Tongue (tissue), 2 donors: ENCODE data around the gene PLCB1. TPM values are rescaled to one million over a fixed set of nuclear protein-coding genes. Genes with fewer than 3 reads are reported as not detected.
"Not testable (repeated sequence)": the region's sequence is repeated elsewhere in the genome, so short reads cannot be mapped to it uniquely, and the experiment has no call there.

Experiments used
- DNase-seq: peaks from one replicate; pipeline ENCODE4 v3.0.0-alpha.2; 2015
- total RNA-seq: library from RNA; depleted of rRNA; stranded (reverse); fragments of >200 nt; gene quantifications from one replicate; pipeline ENCODE4 v1.2.3, GENCODE V29; 2014

Gene PLCB1
- total RNA-seq, 1 donor from 2014 or later = 30.9 TPM

DNA sequence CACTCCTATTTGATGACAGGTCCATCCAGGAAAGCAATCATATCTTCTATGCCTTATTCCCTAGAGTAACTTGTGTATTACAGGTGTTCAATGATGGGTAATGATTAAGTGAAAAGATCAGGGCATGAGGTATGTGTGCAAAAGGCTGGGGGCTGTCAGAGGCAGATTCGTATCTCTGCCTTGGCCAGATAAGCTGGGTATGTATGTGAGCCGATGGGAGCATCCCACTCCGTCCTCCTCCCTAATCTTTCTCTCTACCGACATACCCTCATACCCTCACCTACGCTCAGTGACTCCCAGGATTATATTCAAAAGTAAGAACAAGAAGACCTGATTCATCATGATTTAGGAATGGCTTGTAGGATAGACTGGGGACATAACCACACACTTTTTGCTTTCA, 238.7 kb downstream of the PLCB1 start:
- DNase-seq = no peak

DNA sequence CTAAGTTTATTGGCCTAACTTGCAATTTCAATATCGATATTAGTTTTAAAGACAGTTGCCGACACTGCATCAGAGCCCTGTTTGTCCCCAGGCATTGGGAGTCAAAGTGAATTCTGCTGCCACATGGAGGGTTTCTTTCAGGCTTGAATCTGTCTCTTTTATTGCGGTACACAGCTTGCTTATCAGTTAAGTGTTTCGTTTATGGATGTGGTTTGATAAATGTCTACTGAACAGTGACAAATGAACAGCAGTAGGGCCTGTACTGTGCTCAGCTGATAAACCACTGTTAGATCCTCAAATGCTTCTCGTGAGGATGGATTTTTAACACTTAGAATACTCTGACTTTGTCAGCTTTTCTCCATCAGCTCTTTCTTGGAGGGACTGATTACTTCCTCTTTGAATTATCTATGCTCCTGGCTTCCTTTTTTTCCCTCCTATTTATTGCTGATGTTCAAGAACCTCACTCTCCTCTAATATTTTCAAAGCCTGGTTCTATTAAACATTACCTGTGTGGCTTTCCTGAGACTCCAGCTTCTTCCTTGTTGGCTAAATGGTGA, 240.8 kb downstream of the PLCB1 start:
- DNase-seq = no peak

DNA sequence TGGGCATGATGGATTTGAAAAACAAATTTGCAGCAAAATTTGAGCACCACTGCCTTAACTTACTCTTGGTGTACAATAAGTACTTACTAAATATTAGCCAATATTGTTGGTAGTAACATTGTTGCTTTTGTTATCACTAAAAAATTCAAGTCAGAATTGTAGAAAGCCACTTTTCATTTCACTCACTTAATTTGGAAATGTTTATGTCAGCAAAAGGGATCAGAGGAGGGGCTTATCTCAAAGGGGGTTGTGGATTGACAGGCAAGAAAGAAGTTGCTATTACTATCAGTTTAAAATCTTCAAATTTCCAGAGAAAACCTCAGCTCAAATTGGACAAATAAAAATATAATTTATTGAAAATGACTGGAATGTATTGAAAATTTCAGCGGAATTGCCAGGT, 241.5 kb downstream of the PLCB1 start:
- DNase-seq = no peak

DNA sequence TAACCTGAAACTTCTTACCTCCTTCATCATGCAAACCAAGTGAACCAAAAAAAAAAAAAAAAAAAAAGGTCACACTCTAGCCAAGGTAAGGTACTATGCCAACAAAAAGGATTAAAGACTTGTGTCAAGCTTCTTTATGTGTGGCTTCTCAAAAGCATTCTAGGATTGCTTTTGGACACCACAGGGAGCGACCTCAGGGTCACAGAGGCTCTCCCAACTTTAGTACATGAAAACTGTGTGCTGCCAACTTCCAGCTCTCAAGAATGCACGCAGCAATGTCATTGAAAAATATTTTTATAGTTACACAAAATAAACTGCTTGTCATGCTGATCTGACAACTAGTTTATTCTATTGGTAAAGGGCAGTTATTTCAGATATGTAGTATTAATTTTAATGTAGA, 243.8 kb downstream of the PLCB1 start:
- DNase-seq = no peak

DNA sequence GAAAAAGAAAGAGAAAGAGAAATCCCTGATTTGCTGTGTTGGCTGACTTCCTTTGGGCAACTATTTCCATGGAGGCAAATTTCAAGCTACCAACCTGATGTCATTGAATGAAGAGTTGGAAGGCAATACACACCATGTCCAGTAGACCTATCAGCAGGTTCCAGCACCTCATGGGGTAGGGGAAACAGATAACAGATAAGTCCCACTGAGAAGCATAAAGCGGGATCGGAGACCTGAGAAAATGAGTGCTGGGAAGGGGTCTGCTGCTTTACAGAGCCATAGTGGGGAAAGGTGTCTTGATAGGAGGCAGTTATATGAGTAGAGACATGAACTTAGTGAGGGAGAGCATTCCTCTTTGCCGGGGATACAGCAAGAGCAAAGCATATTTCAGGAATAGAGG, 244.9 kb downstream of the PLCB1 start:
- no peak for DNase-seq

DNA sequence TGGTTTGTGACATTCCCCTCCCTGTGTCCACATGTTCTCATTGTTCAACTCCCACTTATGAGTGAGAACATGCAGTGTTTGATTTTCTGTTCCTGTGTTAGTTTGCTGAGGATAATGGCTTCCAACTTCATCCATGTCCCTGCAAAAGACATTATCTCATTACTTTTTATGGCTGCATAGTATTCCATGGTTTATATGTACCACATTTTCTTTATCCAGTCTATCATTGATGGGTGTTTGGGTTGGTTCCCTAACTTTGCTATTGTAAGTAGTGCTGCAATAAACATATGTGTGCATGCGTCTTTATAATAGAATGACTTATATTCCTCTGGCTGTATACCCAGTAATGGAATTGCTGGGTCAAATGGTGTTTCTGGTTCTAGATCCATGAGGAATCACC, 247.1 kb downstream of the PLCB1 start:
- DNase-seq = not testable (repeated sequence)

DNA sequence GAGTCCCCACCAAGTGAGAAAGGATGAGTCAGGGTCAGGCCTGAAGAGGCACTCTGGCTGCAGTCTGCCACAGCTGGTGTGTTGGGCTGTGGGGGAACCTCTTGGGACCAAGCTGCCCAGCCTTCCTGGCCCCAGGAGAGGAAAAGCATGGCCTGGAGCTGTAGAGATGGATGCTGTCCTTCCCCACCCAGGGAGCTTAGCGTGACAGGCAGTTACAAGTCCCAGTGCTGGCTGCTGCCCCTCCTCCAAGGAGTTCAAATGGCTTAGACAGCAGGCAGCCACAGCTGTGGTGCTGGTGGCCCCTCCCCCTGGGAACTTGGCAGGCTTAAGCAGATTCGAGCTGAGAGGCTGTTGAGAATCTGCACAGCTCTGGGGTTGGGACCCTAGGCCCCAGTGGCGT, 253.2 kb downstream of the PLCB1 start:
- DNase-seq = peak; percentile 58

DNA sequence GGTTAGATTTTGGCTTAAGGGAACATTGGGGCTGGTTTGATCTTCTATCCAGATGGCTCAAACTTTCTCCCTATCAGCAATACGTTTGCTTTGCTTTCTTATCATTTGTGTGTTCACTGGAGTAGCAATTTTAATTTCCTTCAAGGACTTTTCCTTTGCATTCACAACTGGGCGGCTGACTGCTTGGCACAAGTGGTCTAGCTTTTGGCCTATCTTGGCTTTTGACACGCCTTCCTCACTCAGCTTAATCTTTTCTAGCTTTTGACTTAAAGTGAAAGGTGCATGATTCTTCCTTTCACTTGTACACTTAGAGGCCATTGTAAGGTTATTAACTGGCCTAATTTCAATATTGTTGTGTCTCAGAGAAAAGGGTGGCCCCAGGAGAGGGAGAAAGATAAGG, 254.9 kb downstream of the PLCB1 start:
- no peak for DNase-seq

DNA sequence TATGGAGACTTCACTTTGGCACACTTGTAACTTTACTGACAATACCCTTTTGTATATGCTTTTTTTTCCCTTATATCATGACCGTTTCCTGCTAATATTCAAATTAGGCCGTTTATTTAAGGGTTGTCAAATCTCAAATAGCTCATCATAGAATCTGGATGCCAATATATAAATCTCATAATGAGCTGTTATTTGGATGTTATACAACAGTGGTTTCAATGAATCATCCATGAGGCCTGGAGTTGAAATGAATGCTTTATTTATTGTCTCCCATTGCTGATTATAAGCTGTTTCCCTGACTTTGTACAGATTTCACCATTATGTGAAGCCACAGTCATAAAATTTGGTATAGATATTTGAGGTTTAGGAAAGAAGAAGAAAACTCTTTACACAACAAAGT, 256.1 kb downstream of the PLCB1 start:
- no peak for DNase-seq

DNA sequence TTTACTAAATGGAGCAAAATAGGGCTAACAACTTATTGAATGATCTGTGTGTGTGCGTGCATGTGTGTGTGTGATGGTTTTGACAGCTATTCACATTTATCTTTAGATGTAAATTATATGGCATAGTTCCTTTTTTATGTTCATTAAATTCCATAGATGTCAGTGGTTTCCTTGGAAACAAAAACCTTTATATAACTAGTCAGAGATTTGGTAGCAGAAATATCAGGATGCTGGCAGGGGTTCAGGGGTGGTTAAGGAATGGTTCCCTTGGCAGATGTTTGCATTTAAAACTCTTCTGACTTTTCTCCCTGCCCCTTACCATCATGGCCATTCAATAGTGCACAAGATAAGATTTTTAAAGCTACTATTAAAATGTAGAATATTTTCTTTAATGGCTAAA, 256.6 kb downstream of the PLCB1 start:
- no peak for DNase-seq

DNA sequence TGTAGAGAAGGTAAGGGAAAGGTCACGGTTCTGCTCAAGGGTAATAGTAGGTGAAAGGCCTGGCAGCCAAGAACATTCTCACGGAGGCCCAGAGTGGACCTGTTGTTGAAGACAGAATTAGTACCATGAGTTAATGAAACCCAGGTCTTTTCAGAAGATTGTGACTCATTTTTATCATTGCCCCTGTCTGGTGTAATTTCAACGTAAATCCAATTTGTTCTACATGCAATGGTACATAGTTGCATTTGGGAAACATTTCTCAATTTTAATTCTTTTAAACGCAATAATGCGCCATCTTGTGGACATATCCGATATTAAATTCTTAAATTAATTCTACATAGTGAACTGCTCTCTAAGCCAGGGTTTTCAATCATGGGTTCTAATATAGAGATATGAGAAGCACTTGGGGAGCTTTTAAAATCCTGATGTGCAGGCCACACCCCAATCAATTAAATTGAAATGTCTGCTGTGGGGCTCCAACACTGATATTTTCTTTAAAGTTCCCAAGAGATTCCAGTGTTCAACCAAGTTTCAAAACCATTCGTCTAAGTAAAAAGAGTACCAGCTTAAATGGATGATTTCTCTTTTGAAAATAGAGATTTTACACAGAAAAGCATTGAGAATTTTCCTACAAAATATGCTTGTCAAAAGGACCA, 257.4 kb downstream of the PLCB1 start:
- DNase-seq = peak; percentile 79

DNA sequence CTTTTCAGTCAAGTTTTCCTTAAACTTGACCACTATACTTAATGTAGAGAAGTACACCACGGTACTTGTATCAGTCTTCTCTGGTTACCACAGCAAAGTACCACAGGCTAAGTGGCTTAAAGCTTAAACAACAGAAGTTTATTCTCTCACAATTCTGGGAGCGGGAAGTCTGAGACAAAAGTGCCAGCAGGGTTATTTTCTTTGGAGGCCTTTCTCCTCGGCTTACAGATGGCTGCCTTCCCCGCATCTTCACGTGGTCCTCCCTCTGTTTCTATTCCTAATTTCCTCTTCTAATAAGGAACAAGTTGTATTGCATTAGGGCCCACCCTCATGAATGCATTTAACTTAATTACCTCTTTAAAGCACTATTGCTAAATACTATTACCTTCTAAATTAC, 258.0 kb downstream of the PLCB1 start:
- no peak for DNase-seq

DNA sequence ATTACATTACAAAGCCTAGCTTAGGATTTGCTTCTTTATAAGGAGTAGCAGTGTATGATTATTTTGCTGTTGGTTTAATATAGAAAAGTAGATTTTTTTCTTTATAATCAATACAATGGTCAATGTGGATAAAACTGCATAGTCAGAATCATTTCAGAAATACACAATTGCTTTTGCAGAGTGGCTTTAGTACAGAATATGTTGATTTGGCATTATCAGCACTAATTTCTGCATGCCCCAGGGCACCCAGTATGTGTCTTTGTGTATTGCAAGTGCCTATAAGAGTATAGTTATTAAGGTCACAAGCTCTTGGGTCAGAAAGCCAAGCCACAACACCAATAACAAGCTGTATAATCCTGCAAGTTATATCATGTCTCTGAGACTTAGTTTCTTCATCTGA, 258.4 kb downstream of the PLCB1 start:
- no peak for DNase-seq

DNA sequence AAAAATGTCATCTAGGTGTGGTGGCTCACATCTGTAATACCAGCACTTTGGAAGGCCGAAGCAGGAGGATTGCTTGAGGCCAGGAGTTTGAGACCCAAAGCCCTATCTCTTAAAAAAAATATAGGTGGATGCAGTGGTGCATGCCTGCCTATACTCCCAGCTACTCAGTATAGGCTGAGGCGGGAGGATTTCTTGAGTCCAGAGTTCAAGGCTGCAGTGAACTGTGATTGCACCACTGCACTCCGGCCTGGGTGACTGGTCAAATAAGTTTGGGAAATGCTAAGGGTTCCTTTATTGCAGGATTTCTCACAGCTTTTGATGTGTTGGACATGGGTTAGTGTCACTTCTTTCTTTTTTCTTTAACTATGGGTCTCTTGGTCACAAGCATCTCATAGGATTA, 261.3 kb downstream of the PLCB1 start:
- DNase-seq = no peak

DNA sequence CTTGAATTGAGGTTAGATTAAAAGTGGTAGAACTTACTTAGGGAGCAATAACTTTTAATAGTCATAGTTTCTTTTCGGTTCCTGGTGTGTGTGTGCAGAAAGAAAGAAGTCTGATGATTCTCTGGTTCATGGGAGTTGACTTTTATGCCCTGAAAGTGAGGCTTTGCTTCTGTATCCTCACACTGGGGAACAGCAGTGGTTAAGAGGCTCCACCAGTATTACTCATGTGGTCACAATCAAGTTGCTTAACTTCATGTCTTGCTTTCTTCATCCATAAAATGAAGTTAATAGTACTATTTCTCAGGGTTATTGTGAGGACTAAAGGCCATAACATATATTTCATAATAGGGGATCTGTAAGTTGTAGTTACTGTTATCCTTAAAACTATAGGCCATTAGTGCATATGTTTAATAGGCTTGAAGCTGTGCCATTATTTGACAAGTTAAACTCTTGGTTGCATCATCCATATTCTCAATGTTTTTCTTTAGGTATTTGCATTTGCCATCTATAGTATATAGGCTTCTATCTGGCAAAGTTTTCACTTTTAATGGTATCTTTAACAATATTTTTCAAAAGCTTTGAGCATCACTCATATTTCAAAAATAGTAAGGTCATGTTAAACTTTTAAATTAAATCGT, 262.4 kb downstream of the PLCB1 start:
- DNase-seq = no peak

DNA sequence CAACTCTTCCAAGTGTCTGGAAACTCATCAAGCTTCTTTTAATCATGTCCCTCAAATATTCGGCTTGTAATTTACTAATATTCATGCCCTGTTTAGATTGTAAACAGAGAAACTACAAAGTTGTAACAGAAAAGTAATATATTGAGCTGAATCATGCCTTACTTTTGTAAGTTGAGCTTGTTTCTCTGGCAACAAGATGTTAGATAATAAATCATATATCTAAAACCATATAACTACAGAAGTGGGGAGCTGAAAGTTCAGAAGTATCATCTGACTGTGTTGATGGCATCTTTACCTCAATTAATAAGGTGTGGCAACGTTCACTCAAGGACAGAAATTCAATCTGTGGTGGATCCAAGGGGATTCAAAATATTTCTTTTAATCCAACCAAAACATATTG, 263.9 kb downstream of the PLCB1 start:
- DNase-seq = no peak

DNA sequence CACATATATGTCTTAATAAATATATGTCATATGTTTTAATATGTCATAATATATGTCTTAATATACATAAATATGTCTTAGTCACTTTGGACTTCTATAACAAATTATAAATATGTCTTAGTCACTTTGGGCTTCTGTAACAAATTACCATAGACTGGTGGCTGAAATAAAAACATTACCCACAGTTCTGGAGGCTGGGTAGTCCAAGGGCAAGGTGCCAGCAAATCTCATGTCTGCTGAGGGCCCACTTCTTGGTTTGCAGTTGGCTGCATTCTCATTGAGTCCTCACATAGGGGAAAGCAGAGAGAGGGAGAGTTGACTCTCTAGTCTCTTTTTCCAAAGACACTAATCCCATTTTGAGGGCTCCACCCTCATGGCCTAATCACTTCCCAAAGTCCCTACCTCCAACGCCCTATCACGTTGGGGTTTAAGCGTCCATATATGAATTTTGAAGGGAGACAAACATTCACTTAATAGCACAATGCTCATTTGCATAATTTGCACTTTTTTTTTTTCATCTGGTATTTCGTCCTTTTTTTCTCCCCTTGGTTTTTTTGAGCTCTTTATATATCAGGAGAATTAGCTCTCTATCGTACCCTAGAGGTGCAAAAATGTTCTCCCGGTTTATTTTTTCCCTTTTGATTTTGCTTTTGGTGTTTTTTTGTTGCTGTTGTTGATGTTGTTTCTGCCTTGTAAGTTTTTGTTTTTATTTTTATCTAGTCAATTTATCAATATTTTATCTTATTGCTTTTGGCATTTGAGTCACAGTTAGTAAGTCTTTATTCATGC, 266.4 kb downstream of the PLCB1 start:
- no peak for DNase-seq

DNA sequence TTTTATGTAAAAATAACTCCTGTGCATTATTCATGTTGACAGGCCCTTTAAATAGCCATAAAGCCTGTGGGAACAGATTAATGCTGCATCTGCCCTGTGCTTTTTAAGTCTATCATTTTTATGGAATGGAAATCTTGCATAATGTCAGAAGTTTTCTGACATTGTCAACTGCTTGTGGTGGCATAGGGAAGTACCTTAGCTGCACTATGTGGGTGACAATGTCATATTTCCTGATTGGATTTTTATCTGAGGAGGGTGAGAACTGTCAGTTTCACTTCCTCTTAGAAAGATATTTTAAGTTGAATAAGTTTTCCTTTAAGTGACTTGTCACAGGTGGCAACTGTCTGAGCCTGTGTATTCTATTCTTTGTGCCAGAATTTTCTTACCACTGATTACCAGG, 267.9 kb downstream of the PLCB1 start:
- no peak for DNase-seq

DNA sequence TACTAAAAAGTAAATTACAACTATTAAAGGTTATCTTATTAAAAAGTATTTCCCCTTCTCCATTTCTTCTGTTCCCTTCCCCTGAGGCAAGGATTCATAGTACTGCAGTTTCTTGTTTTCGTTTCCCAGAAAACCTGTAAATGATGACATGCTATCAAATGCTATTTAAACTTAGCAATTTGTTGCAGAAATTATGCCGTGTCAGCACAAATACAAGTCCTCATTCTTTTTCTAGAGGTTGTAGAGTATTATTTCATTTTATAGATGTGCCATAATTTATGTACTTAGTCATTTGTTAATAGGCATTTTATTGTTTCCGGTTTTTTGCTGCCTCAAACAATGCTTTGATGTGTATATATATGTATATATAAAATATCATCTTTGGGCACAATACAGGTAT, 268.4 kb downstream of the PLCB1 start:
- DNase-seq = no peak

DNA sequence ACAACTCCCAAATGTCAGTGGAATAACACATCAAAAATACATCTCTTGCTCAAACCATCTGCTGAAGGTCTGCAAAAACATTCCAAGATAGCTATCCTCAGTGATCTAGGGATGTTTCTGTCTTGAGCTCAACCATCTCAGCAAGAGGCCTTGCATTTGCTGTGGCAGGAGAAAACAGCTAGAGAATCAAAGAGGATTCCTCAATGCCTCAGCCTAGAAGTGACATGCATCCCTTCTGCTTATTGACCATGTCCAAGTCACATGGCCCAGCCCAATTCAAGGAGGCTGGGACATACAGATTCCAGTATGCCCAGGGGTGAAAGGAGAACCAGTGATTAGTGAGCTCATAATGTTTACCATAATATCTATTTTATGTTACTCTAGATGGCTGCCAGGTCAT, 269.5 kb downstream of the PLCB1 start:
- DNase-seq = no peak

DNA sequence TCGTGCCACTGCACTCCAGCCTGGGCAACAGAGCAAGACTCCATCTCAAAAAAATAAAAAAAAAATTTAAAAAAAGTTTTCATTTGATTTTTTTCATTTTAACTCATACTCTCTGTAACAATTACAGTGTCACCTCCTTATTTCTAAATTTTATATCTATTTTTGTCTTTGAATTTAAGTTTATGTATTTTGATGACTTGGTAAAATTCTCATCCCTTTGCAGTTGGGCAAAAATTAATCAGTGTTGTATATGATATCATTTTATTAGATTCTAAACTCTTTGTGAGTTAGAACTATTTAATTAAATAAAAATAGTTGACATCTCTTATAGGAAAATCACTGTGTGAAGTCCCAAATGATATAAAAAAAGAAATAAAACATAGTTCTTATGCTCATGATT, 270.7 kb downstream of the PLCB1 start:
- no peak for DNase-seq

DNA sequence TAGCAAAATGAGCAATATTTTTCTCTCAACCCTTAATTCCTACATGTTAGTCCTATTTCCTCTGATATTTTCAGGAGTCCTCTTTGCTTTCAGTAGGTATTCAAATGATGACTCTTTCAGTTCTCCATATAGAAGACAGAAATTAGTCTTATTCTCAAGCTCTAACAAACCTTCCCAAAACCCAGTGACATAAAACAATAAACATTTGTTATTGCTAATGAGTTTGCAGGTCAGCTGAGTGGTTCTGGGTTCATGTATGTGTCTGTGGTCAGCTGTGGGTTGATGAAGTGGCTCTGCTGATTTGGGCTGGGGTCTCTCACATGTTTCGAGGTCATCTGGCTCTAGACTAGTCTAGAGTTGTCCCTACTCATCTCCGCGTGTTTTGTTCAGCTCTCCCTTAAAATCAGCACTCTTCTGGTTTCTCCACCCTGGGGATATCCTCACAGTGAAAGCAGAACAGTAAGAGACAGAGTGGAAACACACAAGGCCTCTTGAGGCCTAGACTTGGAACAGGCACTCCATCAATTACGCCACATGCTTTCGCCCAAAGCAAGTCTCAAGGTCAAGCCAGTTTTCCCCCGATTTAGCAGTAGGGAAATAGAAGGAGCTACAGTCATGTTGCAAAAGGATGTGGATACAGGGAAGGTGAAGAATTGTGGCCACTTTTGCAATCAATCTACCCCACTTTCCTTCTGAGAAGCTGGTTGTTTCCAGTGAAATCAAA, 273.0 kb downstream of the PLCB1 start:
- no peak for DNase-seq

DNA sequence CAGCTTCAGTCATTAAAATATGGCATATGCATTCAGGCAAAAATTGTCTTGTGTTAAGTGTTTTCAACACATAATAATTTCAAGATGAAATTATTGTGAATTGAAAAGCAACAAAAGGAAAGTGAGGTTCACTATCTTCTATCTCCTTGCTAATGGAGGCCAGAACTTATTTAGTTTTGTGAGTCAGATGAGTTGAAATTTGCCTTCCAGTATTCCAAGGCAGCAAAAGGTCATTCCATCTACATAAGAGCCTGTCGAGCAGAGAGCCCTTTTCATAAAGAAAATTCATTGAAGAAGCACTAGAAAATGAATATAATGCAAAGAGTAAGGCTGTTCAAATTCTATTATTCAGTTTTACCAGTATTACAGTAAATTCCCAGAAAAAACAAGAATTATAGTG, 274.3 kb downstream of the PLCB1 start:
- DNase-seq = no peak
